Measurements from ENCODE around the gene NANP.
"Not testable (repeated sequence)": the region's sequence is repeated elsewhere in the genome, so short reads cannot be mapped to it uniquely, and the experiment has no call there.

The NANP gene, protein sequence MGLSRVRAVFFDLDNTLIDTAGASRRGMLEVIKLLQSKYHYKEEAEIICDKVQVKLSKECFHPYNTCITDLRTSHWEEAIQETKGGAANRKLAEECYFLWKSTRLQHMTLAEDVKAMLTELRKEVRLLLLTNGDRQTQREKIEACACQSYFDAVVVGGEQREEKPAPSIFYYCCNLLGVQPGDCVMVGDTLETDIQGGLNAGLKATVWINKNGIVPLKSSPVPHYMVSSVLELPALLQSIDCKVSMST

DNA sequence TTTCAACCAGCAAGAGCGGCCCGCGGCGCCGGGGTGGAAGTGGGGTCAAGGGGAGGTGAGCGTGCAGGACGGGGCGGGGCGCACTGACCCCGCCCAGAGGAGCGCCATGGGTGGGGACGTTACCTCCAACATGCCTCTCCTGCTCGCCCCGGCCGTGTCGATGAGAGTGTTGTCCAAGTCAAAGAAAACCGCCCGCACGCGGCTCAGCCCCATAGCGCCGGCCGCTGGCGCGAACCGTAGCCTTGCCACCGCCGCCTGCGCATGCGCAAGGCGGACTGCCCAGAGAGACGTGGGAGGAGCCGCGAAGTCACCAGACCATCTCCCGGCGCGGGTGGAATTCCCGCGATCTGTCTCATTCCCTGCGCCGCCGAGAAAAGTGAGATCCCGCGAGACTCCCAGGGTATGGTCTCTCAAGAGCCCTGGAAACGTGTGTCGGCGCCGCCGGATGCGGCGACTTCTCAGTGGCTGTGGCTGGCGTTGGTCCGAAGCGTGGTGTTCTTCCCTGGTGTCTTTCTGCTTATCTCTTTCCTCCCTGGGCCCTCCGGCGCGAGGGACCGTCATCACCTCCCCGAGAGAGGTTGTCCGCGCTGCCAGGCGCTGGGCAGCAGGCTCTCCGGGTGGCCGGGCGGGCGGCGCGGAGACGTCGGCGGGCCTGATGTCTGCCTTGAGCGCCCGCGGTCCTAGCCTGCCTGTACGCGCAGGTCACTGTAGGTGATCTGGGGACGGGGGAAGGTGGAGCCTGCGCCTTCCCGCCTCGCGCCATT lies at the start of gene NANP:
NANP (minus strand) TSS at position 279 of the 764 bp plus-strand sequence; CDS start at position 213, 66 bp downstream.
- peak; percentile 98 for DNase-seq

DNA sequence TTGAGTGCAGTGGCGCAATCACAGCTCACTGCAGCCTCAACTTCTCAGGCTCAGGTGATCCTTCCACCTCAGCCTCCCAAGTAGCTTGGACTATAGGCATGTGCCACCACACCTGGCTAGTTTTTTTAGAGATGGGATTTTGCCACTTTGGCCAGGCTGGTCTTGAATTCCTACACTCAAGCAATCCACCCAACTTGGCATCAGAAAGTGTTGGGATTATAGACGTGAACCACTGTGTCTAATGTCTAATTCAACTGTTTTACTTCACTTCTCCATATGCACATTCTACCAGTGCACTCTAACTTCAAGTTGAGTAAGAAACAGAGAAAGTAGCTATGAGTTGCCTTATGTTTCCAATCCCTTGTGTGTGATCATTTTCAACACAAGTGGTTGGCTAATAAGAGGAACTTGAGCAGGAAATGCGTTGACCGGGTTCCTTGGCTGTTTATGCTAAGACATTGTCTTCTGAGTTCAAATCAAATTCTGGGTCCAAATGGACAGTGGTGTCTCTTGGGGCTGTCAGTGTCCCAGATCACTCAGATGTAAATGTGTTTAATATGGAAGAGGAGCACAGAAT lies 48.9 kb upstream of the NANP start:
- peak; percentile 57 for DNase-seq

DNA sequence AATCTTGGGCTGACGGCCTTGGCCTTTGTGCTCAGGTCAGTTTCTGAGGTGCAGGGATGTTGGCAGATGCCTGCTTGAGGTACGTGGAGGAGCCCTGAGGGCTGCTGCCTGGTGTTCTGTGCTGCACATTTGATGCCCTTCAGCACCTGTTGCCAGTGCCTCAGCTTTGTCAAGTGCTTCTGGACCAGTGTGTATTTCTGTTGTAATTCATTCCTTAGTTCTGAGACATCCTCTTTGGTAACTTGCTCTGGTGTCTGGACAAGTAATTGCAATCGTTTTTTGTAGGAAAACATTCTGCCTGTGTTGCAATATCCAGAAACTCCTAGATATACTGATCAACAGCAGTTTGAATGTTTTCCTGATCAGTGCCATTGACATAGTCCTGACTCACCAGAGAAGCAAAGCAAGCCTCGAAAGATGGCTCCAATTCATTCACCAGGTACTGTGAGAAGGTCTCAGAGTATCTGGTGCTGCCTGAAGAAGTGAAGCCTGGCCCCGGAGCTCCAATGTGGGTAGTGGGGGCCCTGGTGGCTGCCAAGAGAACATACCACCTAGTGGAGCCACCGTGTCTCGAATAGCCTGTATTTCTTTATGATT lies 46.1 kb upstream of the NANP start:
- DNase-seq: no peak

DNA sequence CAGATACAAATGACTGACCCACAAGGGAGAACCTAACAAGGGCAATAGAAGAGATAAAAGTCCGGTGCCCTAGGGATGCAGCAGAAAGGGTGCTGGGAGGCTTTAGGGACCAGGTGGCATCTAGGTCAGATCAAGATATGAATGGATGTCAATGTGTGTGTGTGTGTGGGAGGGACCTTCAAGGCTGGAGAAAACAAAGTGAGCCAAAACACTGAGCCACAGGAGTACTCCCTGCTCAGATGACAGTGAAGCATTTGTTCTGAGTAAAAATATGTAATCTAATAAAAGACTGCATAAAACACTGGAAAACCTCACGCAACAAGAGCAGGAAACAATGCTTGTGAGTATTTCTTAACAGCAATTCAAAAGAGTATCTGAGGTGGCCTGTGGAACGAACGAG lies 44.6 kb upstream of the NANP start:
- no peak for DNase-seq

DNA sequence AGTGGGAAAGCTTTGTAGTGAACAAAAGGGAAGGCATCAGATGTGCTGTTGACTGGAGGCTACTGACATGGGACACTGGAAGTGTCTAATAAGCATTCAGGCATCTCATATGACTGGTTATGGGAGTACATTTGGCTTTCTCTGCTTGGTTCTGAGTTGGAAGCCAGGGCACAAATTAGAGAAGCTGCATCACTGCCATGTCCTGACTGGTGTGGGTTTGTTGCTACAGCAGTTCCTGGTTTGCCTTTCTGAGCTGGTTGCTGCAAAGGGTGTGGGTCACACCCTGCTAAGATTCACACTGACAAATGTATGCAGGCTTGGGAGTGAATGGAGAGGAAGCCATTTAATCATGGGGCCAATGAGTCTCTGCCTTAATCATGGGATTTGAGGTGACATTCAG lies 36.2 kb upstream of the NANP start:
- DNase-seq: peak; percentile 14

DNA sequence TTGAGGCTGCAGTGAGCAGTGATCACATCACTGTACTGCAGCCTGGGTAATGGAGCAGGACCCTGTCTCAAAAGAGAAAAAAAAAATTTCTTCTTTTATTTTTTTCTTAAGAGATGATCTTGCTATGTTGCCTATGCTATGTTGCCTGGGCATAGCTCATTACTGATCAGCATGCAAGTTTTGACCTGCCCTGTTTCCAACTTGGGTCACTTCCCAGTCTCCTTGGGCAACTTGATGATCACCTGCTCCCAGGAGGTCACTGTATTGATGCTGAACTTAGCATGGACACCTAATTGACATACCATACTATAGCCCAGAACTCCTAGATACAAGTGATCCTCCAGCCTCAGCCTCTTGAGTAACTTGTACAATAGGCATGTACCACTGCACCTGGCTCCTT lies 30.7 kb upstream of the NANP start:
- no peak for DNase-seq

DNA sequence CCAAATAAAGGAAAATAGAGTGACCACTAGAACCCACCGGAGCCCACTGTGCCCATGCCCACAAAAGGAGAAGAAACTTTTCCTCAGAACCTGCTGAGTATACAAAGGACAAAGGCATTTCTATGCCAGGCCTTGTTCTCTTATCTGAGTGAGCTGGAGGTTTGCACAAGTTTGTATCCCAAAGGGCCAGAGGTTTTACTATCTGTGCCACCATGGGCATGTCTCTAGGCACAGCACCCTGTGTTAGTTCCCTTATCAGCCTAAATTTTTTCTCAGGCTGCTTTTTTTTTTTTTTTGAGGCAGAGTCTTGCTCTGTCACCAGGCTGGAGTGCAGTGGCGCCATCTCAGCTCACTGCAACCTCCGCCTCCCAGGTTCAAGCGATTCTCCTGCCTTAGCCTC lies 29.1 kb upstream of the NANP start:
- DNase-seq: not testable (repeated sequence)

DNA sequence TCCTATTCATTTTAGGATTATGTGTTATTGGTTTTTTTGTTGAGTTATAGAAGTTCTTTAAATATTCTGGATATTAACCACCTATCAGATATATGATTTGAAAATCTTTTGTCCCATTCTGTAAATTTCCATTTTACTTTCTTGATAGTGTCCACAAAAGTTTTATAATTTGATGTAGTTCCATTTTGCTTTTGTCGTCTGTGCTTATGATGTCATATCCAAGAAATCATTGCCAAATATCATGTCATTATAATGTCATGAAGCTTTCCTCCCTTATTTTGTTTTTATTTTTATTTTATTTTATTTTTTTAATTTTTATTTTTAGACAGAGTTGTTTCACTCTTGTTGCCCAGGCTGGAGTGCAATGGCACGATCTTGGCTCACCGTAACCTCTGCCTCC lies 21.0 kb upstream of the NANP start:
- DNase-seq: no peak

DNA sequence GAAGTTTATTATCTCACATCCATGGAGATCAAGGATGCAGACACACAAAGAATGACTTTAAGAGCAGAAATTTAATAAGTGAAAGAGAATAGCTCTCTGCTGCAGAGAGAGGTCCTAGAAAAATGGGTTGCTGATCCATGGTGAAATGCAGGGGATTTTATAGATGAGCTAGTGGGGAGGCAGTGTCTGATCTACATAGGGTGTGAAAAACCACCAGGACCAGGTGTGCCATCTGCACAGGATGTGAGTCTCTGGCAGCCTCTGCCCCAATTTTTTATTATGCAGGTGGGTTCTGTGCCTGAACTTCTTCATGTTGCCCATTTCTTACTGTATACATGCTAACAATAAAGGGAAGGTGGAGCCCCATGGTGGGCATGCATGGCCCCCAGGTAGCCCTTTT lies 19.9 kb upstream of the NANP start:
- DNase-seq: no peak

DNA sequence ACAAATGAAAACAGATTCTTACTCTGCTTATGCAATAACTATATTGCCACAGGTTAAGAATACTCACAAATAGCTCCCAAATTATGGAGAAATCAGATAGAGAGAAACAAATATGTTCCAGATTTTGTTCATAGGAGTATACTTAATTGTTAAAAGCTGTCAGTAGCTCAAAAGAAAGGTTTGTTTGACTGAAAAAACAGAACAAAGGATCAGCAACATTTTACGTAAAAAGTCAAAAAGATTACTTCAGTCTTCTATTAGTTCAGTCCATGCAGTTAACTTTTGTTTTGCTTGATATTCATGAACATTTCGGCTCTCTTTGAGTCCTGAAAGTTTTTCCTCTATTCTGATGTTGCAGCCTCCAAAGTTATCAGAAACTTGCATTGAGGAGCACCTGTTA lies 13.4 kb upstream of the NANP start:
- no peak for DNase-seq

DNA sequence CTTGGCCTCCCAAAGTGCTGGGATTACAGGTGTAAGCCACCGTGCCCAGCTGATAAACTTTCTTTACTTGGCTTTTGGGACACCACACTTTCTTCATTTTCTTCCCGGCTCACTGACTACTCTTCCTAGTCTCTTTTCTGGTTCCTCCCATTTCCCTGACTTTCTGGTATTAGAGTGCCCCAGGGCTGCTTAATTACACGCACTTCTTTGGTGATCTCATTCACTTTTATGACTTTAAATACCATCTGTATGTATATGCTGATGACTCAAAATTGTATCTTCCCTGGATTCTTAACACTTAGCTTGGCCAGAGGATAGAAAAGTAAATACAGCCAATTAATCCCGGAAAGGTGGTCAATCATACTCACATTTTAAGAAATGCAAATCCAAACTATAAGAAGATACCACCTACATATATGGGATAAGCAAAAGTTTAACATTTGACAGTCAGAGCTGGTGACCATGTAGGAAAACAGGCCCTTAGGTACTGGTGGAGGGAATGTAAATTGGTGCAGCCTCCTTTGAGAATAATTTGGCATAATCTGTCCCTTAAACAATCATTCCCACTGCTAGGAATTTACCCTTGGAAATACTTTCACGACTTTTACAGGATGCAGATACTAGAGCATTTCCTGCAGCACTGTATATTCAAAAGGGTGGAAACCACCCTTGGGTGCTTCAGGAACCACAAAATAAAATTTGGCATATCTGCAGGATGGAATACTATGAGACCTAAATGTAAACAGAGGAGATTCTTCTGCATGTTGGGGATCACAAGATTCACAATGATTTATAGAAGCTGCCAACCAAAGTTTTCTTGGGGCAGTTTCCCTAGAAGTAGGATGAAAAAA lies 9.4 kb upstream of the NANP start:
- DNase-seq: no peak

DNA sequence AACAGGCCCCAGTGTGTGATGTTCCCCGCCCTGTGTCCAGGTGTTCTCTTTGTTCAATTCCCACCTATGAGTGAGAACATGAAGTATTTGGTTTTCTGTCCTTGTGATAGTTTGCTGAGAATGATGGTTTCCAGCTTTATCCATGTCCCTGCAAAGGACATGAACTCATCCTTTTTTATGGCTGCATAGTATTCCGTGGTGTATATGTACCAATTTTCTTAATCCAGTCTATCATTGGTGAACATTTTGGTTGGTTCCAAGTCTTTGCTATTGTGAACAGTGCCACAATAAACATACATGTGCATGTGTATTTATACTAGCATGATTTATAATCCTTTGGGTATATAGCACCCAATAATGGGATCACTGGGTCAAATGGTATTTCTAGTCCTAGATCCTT lies 6.8 kb upstream of the NANP start:
- DNase-seq: not testable (repeated sequence)

DNA sequence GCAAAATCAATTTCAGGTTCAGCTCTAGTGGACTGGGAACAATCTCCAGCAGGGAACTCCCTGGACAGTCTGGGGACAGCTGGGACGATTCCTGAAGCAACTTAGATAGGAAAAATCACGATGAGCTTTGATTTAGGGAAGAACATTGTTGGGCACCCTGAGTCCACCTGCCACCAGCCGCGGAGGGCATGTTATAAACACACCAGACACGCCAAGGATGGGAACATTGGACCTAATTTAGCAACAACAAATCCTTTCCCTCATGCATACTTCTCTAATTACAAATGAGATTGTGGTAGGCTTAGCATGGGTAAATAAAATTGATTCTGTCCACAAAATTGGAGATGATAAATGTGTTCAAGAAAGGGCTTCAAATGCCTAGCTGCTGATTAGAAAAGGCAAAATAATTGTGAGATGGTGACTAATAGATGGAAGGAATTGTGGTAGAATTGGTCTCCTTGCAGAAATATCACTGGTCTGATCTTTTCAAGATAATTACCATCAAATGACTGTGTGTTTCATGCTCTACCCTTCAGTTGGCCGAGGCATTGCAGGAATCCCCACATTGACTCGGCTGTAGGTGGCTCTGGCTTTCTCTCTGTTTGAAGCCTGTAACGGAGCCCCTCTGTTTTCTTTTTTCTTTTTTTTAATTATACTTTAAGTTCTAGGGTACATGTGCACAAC lies 6.1 kb upstream of the NANP start:
- DNase-seq: no peak

DNA sequence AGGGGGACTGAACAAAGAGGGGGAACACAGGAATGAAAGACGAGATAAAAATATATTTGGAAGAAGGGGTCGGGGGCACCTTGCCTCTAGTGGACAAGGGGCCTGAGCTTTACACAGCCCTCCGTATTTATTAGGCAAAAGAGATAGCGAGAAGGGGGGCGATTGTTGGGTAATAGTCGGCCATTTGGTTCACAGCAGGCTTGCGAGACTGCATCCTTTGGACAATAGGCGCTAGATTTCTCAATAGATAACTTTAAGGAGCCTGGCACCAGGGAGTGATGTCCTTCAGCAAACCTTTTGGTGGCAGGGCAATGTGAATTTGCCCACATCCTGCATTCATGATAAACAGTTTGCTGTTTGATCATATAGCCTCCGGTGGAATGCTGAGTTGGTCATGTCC lies 3.0 kb upstream of the NANP start:
- no peak for DNase-seq

DNA sequence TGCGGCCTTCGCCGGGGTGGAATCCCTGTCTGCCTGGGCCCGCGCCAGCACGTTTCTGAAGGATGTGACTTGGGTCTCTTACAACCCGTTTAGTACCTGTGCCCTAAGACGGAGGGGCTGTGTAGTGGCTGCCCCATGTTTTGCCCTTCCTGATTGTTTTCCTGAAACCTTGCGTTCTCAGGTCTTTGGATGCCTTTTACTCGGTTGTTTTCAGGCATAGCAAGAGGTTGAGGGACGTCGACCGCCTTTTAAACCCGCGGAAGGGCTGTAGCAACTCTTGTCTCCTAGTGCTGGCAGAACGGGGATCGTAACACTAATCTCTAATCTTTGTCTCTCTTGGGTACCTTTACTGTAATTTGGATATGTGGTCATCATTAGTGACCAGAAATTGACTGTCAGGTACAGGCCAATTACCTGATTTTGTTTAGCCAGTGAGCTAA lies 706 bp upstream of the NANP start:
- DNase-seq: no peak

DNA sequence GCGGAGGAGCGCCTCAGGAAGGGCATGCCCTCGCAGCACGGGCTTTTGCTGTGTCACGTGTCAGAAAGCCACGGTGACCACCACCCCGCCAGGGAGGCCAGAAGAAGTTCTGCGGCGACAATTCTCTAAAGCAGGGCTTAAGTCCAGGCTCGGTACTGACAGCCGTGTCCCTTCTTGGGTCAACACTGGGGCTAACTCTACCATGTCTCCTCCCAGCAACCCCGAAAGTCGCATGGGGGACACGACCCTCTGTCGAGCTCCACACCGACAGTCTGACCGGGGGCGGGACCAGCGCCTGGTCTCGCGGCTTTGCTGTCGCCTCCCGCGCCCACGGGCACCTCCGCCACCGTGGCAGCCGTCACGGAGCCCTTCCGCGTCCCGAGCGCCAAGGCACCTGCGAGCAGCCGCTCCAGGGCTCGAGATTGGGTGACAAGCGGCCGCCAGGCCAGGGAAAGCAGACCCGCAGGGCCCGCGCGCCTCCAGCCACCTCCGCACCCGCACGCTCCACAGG lies 534 bp downstream of the NANP start:
- DNase-seq: peak; percentile 54

DNA sequence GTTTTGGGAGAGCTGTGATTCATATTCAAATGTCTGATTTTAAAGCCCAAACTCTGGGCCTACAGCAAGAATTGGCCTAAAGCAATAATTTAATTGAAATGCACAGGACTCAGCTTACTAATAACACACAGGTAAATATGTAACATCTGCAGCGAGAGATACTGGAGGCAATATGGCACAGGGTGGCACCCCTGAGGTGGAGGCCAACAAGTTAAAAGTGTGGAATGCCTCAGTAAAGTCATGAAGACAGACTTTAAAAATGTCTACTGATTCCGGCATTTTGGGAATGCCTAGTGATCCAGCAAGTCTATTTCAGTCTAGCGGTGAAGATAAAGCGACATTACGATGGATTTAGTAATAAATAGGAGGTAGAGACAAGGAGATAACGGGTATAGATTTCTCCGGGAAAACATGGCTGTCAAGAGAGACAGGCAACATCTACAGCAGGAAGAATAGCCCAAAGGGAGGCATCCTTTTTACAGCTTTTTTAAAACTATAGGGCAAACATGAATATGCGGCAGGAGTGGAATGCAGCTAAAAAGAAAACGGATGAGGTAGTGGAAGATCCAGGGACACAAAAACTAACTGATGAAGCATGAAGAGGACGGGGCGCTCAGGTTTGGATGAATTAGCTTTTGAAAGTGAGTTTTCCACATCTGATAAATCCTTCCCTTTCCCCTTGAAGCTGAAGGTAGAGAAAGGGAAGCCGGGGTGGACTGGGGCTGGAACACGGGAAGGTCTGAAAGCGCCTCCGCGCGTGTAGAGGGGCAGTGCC lies 1.2 kb downstream of the NANP start:
- no peak for DNase-seq

DNA sequence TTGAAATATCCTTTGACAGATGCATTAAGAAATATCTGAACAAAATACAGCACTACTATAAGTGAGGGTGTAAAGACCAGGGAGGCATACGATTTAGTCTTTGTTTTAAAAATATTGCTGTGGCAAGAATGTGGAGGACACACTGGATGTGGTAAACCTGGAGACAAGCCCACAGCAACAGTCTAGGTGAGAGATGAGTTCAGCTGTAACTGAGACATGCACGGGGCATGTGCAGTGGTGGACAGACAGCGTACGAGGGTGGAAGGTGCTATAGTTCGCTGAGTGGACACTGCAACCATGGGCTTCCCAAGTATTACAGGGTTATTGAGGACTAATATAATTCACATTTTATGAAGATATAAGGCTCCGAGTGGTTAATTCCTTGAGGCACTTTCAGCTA lies 1.8 kb downstream of the NANP start:
- DNase-seq: no peak

DNA sequence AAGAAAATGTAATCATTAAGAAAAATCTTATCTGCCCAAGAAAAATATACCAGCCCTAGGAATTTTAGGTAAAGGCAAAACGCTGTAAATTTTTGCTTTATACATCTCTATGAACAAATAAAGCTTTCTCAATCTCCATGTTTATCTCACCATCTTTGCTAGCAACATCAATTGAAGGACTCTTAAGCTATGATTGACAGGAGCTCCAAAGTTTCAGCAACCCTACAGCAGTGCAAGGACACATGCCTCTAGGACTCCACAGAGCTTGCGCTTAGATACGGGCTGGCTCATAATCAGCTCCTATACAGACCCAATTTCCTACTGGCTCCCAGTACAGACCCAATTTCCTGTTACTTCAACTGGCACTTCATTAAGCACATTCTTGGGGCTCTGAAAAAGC lies 4.3 kb downstream of the NANP start:
- no peak for DNase-seq

DNA sequence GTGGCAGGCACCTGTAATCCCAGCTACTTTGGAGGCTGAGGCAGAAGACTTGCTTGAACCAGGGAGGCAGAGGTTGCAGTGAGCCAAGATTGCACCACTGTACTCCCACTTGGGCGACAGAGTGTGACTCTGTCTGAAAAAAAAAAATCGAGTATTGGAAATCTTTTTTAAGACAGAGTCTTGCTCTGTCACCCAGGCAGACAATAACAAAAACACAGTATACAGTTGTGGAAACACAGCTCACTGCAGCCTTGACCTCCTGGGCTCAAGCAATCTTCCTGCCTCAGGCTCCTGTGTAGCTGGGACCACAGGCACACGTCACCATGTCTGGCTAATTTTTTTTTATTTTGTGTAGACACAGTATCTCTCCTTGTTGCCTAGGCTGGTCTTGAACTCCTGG lies 15.0 kb downstream of the NANP start:
- DNase-seq: no peak

DNA sequence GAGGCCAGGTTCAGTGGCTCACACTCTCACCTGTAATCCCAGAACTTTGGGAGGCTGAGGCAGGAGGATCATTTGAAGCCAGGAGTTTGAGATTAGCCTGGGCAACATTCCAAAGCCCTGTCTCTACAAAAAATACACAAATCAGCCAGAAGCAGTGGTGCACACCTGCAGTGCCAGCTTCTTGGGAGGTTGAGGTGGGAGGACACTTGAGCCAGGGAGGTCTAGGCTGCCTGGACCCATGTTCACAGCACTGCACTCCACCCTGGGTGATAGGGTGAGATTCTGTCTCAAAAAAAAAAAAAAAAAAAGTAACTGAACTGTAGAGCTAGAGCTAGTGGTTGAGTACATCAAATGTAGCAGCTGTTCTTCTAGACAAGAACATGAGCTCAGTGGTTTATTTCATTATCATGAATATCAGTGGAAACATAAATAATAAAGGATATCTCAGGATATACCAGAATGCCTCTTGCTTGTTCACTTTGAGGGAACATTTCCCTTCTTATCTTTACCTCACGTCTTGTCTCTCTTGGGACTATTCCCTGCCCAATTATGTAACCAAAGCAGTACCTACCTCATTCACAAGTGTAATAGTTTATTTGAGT lies 17.6 kb downstream of the NANP start:
- no peak for DNase-seq

All from inflammatory macrophage treated with lipopolysaccharide for 4 hours (primary cell).